Measurements from ENCODE around the gene NLGN3.

NLGN3 gene

DNA sequence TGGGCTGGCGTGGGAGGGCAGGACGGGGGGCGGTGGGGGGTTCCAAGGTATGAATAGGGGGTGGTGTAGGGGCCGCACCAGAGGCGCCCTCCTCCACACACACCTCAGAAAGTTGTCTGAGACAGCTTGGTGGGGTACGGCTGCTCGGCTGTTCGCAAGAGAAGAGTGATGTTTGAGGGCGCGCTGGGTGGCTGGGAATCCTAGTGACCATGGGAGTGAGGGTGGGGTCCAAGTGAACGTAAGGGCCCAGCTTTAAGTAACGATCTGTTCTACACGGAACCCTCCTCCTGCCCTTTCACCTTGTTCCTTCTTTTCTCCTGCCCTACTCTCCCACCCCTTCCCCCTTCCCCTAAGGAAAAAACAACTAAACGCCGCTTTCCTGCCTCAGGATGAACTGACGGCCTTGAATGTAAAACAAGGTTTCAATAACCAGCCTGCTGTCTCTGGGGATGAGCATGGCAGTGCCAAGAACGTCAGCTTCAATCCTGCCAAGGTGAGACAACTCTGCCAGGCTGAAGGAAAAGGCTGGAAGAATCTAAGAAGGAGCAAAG lies 25.6 kb upstream of the NLGN3 start:
- DNase-seq: no peak

DNA sequence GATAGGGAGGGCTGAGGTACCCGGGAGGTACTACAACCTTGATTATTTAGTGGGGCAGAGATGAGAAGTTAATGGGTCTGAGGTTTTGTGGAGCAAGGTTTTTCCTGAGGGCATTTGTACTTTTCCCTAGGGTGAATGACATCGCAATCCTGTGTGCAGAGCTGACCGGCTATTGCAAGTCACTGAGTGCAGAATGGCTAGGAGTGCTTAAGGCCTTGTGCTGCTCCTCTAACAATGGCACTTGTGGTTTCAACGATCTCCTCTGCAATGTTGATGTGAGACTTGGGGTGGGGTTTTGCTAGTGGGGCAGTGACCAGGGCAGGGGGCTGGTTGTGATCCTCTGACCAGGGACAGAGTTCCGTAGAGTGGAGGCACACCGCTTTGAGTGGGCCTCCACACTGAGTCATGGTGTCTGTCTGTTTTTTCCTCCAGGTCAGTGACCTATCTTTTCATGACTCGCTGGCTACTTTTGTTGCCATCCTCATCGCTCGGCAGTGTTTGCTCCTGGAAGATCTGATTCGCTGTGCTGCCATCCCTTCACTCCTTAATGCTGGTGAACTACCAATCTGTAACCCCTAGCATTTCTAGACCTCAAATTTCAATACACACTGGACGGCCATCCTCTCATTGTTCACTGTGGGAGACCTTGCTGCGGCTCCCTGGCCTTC lies 16.3 kb upstream of the NLGN3 start:
- DNase-seq: no peak

DNA sequence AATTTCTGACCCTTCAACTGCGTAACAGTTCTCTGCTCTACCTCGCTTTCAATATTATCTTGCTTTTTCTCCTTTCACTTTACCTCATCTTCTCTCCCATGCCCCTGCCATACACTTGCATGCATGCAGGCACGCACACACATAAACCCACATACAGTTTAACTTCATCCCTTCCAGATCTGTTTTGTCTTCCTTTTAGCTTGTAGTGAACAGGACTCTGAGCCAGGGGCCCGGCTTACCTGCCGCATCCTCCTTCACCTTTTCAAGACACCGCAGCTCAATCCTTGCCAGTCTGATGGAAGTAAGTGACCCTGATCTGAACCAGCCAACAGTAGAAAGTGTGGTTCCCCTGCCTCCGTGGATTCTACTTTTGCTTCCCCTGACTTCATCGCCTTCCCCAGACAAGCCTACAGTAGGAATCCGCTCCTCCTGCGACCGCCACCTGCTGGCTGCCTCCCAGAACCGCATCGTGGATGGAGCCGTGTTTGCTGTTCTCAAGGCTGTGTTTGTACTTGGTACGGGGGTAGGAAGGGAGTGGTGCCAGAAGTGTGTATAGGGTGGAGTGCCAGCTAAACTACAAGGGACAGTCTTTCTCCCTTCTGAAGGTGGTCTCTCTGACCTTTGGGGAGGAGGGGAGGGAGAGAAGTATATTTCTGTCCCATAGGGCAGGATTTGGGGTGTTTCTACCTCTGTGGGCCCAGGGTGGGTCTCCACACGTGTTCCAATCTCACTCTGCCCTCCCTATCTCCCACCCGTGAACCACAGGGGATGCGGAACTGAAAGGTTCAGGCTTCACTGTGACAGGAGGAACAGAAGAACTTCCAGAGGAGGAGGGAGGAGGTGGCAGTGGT lies 15.5 kb upstream of the NLGN3 start:
- DNase-seq: peak; percentile 79

DNA sequence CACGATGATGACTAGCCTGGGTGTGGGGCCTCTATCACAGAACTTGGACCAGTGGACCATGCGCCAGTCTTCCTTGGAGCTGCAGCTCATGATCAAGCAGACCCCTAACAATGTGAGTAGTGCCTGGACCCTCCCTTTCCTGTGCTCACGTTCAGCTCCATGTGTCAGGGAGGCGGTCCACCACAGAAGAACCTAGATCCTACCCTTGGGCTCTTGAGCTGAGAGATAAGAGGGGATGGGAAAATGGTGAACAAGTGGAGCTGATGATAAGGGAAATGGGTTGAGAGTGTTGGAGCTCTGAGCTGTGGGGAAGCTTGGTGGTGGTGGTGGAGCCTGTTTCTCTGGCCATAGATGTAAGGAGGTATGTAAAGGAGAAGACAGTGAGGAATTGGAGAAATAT lies 13.1 kb upstream of the NLGN3 start:
- DNase-seq: peak; percentile 91

DNA sequence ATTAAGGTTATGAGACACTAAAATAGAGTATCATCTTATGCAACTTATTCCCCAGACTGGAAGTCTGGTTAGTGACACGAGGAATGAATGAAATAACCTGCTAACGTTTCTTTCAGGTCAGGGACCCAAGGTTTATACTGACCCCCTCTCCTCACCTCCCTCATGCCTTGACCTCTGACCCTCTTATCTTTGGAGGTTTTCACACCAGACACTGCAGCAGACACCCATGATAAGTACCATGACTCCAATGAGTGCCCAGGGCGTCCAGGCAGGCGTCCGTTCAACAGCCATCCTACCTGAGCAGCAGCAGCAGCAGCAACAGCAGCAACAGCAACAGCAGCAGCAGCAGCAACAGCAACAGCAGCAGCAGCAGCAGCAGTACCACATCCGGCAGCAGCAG lies 4.2 kb upstream of the NLGN3 start:
- DNase-seq: no peak

DNA sequence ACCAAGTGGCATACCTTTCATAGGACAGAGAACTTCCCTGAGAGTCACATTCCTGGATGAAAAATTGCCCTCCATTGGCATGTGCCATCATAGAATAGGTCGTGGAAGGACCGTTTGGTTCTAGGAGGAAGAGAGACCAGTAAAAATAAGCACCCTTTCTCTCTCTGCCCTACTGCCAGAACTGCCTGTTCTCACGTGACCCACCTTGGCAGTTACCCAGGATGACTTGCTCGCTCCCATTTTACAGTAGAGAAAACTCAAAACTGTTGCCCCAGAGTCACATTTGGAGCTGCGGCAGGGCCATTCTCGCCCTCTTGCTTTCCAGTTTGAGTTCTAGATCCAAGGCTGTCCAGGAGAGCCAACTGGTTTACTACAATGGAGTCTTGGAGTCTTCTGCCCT lies 1.1 kb upstream of the NLGN3 start:
- peak; percentile 61 for DNase-seq

DNA sequence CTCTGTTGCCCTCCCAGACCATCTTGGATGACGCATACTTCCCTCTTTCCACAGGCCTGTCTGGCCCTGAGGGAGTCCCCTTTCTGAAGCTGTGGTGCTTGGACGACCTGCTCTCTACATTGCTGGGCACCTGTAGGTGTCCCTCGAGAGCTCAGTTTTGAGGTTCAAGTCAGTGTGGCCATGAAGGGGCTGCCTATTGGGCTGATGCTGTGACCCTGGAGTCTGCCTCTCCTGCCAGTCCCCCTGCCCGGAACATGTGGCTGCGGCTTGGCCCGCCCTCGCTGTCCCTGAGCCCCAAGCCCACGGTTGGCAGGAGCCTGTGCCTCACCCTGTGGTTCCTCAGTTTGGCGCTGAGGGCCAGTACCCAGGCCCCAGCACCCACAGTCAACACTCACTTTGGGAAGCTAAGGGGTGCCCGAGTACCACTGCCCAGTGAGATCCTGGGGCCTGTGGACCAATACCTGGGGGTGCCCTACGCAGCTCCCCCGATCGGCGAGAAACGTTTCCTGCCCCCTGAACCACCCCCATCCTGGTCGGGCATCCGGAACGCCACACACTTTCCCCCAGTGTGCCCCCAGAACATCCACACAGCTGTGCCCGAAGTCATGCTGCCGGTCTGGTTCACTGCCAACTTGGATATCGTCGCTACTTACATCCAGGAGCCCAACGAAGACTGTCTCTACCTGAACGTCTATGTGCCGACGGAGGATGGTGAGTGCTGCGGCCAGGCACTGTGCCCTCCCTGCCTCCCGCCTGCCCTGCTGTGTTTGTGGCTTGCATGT lies 3.0 kb downstream of the NLGN3 start:
- DNase-seq: no peak

DNA sequence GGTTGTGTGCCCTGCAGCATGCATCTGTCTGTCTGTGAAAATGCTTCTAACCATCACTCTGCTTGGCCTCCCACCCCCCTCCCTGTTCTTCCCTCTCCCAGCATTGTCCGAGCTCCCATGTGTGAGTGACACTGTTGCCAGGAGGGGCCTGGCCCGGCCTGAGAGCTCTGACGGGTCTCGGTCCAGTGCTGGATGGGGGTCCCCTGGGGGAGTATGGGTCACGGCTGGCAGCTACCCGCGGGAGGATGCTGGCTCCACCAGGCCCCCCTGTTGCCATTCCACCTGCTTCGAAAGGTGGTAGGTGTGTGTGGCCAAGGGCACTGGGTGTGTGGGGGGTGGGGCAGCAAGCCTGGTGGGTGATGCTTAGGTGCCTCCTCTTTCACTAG lies 3.6 kb downstream of the NLGN3 start:
- DNase-seq: no peak

DNA sequence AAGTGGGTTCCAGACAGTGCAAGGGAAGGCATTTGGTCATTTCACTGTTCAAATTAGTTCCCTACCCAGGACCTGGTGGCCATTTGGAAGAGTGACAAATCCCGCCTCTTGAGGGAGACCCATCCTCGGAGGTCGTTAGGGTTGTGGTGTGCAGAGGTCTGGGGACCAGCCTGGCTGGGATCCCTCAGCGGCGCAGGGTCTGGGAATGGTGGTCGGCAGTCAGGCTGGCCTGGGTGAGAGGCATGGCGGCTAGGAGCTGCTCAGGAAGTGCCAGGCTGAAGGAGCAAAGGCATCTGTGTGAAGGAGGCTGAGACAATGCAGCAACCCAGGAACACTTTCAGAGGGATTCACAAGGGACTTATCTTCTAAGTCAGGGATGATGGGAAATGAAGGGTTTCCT lies 6.7 kb downstream of the NLGN3 start:
- DNase-seq: no peak

DNA sequence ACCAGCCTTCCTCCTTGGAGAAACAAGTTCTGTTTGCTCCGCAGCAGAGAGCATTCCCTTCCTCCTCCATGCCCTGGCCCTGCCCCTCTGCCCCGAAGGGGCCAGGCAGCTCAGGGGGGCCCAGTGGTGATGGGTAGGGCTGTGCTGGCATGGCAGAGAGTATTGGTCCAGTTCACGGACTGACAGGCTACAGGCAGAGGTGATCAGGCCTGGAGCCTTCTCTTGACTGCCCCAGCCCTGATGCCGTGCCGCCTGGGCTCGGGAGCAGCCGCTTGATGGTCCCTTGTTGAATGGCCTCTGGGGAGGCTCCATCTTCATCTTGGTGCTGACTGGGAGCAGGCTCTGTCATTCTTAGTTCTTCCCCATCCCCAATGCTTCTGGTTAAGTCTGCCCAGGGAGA lies 9.6 kb downstream of the NLGN3 start:
- DNase-seq: no peak

DNA sequence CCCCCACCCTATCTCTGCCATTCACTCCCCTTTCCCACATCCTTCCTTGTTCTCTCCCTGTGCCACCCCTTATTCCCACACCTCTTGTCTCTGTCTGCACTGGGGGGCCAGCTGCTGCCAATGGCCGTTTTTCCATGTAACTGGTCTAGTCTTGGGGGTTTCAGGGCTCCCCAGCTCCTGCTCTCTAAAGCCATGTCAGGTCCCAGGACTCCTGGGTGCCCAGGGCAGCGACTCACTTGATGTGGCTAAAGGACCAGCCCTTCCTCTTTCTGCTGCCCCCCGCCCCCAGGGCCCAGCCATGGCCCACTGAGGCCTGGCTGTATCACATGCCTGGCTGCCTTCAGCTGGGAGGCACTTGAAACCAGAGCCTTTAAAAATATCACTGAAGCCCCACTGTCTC lies 10.0 kb downstream of the NLGN3 start:
- DNase-seq: no peak

DNA sequence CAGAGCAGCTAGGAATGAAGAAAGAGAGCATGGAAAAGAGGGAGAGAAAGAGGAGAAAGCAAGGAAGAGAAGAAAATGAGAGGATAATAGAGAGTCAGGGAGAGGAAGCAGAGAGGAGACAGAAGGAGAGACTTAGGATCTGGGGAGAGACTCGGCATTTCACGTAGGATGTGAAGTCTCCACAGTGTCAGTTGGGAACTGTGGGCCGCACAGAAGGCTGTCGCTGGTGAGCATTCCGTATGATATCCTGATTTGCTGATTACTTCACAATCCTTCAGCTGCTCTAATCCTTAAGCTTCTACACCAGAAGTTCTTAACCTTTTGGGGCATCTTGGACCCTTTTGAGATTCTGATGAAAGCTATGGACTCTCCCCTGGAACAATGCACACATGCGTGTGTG lies 14.0 kb downstream of the NLGN3 start:
- DNase-seq: no peak

DNA sequence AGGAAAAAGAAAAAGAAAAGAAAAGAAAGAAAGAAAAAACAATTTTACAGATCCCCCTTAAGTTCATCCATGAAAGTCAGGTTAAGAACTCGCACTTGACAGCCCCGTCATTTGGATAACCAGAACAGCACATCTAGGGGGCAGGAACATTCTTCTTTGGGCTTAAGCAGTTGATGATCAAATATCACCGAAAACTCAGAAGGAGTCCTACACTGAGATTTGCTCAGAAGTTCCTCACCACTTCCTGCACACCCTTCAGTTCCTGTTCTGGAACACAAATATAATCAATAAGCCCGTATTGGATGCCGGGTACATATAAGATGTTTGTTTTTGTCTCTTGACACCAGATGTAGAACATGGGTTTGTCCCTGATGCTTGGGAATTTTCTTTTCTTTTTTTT lies 14.7 kb downstream of the NLGN3 start:
- no peak for DNase-seq

DNA sequence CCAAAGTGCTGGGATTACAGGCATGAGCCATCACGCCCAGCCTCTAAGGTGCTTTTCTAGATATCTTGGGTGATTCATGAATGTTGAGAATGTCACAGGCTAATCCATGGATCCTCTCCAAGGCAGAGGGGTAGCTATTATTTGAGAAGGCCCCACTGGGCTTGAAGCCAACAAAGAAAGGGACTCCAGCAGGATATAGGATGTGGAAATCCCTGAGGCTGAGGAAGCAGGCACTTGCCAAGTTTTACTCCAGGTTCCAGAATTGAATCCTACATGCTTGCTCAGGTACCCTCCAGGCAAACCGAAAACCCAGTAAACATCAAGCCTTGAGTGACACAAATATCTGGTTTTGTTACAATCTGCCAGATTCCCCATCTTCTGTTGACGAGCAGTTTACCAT lies 15.8 kb downstream of the NLGN3 start:
- DNase-seq: no peak

DNA sequence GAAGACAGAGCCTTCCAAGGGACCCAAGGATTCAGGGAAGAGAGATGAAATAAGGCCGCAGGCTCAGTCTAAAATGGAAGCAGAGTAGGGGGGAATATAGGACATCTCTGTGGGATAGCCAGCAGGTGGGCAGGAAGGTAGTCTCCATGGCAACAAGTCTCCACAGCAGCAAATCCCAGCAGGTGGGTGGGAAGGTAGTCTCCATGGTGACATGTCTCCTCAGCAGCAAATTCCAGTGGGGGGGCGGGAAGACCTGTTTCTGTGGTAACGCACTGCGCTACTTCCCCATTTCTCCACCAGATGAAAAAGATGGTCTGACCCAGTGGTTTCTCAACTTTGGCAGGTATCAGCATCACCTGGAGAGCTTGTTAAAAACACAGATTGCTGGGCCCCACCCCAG lies 18.3 kb downstream of the NLGN3 start:
- no peak for DNase-seq

DNA sequence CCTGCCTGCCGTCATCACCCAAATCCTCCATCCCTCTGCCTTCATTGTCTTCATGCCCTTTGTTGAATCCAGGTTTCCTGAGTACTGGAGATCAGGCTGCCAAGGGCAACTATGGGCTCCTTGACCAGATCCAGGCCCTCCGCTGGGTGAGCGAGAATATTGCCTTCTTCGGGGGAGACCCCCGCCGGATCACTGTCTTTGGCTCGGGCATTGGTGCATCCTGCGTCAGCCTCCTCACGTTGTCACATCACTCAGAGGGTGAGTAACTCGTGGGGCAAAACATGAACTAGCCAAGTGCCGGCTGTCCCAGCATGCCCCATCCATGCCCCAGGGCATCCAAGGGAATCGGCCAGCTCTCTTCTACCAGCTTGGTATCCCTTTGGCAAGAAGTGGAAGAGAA lies 19.4 kb downstream of the NLGN3 start:
- no peak for DNase-seq

DNA sequence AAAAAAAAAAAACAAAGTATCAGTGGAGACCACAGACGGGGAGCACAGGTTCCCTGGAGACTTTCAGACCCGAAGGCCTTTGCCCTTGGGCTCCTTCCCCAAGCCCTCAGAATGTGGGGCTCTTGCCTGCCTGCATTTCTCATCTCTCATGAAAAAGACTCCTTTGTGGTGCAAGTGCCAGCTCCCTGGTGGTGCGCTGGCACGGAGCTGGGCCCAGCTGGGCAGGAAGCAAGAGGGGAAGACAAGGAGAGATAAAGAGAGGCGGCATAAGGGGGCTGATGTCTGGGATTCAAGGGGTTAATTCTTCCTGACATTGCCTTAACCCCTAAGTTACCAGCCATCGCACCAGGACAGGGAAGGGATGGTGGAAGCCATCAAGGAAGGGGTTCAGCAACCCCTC lies 21.8 kb downstream of the NLGN3 start:
- no peak for DNase-seq

DNA sequence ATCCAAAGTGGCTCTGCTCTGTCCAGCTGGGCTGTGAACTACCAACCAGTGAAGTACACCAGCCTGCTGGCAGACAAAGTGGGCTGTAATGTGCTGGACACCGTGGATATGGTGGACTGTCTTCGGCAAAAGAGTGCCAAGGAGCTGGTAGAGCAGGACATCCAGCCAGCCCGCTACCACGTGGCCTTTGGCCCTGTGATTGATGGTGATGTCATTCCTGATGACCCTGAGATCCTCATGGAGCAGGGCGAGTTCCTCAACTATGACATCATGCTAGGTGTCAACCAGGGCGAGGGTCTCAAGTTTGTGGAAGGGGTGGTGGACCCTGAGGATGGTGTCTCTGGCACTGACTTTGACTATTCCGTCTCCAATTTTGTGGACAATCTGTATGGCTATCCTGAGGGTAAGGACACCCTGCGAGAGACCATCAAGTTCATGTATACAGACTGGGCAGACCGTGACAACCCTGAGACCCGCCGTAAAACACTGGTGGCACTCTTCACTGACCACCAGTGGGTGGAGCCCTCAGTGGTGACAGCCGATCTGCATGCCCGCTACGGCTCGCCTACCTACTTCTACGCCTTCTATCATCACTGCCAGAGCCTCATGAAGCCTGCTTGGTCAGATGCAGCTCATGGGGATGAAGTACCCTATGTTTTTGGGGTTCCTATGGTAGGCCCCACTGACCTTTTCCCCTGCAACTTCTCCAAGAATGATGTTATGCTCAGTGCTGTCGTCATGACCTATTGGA lies 22.6 kb downstream of the NLGN3 start:
- no peak for DNase-seq

DNA sequence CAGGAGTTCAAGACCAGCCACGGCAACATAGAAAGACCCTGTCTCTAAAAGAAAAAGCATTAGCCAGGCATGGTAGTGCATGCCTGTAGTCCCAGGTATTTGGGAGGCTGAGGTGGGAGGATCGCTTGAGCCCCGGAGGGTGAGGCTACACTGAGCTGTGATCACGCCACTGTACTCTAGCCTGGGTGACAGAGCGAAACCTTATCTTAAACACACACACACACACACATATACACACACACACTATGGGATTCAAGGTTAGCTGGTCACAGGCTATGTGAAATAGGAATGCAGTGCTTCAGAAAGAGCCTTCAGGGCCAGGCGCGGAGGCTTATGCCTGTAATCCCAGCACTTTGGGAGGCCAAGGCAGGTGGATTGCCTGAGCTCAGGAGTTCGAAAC lies 23.5 kb downstream of the NLGN3 start:
- DNase-seq: peak; percentile 28

DNA sequence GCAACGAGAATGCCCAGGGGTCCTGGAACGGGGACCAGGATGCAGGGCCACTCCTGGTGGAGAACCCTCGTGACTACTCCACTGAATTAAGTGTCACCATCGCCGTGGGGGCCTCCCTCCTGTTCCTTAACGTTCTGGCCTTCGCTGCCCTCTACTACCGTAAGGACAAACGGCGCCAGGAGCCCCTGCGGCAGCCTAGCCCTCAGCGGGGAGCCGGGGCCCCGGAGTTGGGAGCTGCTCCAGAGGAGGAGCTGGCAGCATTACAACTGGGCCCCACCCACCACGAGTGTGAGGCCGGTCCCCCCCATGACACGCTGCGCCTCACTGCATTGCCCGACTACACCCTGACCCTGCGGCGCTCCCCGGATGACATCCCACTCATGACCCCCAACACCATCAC lies 24.9 kb downstream of the NLGN3 start:
- DNase-seq: no peak

DNA sequence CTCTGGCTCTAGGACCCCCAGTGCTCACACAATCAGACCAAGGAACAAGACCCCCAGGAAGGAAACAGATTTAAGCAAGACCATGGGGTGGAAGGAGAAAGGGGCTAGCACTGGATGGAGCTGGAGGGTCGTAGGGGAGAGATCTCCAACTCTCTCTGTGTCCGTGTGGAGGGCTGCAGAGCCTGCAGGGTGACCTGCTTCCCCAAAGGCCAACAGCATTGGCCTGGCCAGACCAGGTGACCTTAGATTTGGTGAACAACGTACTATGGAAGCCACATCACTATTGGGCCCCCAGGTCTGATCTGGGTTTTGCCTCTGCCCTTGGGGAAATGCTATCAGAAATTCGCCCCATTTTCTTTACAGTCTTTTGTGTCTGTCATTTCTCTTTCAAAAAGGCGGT lies 26.0 kb downstream of the NLGN3 start:
- no peak for DNase-seq

DNA sequence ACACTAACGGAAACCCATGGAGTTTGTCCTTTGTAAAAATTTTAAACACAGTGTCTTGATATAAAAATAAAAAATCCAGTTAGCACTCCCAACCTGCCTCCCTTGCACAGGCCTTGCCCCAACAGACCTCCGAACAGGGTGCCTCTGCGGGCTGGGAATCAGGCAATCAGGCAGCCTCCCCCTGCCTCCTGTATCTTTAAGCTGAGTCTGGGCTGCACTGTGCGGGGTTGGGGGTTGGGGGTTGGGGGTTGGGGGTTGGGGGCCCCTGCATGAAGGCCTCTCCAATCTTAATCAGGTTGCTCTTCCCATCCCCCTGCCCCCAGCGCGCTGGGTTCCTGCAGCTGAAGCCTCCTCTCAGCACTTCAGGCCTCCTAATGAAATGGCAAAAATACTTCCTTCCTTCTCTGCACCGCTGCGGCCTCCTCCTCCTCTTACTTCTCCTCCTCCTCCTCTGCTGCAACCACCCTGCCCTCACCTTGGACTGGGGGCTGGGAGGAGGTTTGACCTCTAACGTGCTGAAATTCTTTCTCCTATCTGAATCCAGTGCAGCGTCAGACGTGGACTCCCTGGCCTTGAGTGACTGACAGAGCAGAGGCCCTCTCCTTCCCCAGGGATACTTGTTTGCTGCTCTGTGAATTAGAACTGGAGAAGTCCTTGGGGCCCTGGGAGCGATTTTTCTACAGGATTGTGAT lies 26.6 kb downstream of the NLGN3 start:
- DNase-seq: no peak
